NCI-H1694 (cell line): Measurements from ENCODE around the gene MAP3K5.
"Not testable (repeated sequence)": the region's sequence is repeated elsewhere in the genome, so short reads cannot be mapped to it uniquely, and the experiment has no call there.

ENCODE experiments used
- DNase-seq: peaks from one replicate; lab custom pipeline; 2025; lab: John Stamatoyannopoulos, UW

MAP3K5 gene

GRCh38 chr6:136793363-136793762 lies 1.1 kb upstream of the MAP3K5 start:
- DNase-seq = no peak

DNA sequence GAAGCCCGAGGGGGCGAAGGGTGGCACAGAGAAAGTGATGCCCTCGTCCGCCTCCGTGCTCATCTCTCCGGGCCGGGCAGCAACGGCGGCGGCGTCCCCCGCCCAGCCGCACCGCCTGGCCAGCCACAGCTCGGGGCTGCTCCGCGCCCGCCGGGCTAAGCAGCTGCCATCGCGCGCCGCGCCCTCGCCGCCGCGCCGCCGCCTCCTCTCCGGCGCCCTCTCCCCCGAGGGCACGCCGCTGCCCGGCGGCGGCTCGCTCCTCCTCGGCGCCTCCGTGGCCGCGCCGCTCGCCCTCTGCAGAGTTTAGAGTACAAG lies 225 bp downstream of the MAP3K5 start:
- no peak for DNase-seq

- peak; percentile 6 for DNase-seq
Observed at GRCh38 chr6:136791296-136792094, 782 bp downstream of the MAP3K5 start.

DNA sequence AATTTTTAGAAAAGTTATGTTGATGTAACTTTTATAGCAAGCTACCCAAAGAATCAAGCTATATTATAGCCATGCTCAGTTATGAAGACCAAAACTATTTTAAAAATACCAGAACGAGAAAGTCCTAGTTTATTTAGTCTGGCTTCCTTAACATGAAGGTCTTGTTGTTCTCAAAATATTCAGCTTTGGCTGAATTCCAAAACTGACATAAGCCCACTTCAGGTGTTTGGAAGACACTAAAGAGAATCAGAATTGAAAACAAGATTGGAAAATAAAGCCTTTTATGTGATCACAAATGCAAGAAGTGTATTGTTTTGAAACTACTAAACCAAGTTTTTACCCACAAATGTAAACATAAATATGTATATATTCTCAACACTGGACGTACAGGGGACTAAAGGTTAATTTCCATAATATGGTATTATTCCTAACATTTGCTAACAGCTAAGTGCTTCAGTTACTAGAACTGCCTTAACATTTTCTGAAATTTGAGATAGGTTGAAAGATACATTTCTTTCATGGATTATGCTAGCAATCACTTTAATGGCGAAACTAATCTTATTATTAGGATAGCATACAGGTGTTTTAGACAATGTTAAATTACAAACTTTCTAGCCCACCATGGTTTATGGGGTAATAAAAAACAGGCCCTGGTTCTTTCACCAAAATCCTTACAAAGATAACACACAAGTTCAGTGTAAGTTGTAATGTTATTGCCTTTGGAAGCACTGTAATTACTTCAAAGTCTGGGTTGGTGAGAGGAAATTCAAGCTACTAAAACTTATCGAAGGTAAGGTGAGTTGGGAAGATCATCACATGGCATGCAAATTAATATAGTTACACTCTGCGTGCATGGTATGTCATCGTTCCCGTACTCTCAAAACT lies 1.6 kb downstream of the MAP3K5 start:
- DNase-seq = no peak

DNA sequence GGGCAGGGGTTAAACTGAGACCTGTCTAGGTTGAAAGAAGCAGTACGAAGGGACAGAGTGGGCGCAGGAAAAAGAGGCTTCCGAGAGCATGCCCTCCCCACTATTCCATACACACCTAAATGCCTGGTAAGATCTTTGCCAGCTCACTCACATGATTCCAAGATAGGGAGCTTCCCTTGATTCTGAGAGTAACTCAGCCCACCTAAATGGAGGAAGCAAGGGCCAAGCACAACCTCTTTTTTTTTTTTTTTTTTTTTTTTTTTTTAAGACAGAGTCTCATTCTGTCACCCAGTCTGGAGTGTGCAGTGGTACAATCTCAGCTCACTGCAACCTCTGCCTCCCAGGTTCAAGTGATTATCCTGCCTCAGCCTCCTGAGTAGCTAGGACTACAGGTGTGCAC lies 2.8 kb downstream of the MAP3K5 start:
- DNase-seq = not testable (repeated sequence)

DNA sequence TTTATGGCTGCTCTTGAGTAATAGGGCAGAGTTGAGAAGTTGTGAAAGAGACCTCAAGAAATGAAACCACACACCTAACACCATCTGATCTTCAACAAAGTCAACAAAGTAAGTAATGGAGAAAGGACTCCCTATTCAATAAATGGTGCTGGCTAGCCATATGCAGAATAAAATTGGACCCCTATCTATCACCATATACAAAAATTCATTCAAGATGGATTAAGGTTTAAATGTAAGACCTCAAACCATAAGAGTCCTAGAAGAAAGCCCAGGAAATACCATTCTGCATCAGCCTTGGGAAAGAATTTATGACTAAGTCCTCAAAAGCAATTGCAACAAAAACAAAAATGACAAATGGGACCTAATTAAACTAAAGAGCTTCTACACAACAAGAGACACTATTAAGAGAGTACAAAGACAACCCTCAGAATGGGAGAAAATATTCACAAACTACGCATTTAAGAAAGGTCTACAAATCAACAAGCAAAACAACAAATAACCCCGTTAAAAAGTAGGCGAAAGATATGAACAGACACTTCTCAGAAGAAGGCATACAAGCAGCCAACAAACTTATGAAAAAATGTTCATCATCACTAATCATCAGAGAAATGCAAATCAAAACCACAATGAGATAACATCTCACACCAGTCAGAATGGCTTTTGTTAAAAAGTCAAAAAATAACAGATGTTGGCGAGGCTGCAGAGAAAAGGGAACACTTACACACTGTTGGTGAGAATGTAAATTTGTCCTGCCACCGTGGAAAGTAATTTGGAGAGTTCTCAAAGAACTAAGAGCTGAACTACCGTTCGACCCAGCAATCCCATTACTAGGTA lies 4.0 kb downstream of the MAP3K5 start:
- no peak for DNase-seq

- DNase-seq = no peak
Observed at GRCh38 chr6:136787726-136788068, 4.6 kb downstream of the MAP3K5 start.

DNA sequence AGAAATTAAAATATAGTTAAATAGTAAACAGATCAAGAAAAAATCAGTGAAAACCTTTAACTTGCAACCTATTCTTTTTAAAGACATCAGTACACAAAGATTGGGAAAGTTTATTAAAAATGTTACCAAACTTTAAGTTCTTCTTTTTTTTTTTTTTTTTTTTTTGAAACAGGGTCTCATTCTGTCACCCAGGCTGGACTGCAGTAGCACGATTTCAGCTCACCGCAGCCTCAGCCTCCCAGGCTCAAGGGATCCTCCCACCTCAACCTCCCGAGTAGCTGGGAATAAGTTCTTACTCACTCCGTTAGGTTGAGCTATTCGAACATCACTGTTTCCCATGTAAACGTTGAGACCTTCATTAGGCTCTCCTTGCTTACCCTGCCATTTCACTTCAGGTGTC lies 5.6 kb downstream of the MAP3K5 start:
- no peak for DNase-seq

DNA sequence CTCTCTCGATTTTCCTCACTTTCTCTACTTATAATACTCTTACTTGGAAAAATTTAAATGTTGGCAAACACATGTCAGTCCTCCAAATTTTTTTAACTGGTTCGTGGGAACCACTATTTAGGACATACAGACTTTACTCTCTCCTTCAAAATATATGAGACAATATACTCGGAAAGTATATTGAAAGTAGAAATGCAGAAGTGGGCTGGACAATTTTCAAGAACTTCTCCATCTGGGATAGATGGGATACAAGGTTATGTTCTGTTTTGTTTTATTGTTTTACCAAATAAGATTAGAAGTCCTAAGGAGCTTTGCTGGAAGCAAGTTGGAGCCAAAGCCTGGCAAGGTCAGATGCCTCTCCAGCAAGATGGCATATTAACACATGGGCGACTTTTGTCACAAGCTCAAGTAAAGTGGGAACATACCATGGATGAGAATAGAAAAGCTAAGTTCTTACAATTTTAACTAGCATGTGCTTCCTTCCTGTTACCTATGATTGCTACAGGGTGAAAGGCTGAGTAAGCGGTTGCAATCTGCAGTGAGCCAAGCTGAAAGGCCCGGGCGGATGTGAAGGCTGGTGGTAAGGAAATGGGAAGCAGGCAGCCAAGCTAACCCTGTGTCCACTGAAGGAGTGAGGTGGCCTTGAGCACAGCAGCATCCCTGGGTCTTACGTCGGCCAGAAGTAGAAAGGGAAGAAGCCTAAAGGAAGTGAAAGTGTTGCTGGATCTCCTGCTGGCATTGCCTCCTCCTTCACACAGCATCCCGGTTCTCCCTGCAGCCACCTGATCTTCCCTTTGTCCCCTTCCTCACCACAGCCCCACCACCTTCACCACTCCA lies 7.1 kb downstream of the MAP3K5 start:
- no peak for DNase-seq

DNA sequence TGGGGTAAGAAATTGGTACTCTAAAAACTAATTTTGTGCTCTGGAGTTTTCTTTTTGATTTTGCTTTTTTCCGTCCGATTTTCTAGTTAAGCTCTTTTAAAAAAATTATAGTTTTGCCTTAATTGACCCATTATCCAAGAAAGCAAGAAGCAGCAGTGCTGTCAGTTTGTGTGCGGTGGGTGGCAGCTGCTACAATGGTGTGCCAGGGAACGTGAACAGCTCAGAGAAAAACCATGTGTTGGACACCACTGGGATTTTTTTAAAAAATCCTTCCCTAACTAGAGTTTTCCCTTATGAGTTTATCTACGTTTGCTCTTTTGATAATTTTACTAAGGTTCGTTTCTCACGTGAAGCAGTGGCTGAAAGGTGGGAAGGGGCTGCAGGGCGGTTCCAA lies 8.0 kb downstream of the MAP3K5 start:
- no peak for DNase-seq

GRCh38 chr6:136783495-136784270 lies 8.6 kb downstream of the MAP3K5 start:
- no peak for DNase-seq

- no peak for DNase-seq
Observed at GRCh38 chr6:136783021-136783420, 9.3 kb downstream of the MAP3K5 start.

DNA sequence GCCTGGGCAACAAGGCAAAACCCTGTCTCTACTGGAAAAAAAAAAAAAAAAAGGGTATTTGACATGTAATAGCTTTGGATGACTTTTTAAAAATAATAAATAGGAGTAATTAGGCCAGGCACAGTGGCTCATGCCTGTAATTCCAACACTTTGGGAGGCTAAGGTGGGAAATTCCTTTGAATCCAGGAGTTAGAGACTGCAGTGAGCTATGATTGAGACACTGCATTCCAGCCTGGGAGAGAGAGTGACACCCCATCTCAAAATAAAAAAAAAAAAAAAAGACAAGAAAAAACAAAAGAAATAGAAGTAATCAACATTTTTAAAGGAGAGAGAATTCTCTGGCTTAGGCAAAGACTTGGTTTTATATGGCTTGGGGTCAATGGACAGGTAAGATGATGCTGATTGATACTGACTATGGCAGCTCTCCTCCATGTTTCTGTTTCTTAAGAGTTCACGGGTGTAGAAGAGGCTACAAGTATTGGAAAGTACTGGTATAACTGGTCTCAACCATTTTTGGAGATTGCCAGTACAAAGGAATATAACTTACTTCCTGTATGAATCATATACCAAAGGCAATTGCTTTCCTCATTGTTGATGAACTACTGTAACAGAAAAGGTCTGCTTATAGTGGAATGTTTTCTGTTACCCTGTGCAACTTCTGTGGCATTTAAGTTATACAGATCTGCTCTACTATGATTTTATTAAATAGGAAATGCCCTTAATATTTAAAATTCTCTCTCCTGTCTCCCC lies 10.1 kb downstream of the MAP3K5 start:
- no peak for DNase-seq

- no peak for DNase-seq
Observed at GRCh38 chr6:136780972-136781371, 11.3 kb downstream of the MAP3K5 start.

- DNase-seq = no peak
Observed at GRCh38 chr6:136779682-136780081, 12.6 kb downstream of the MAP3K5 start.

GRCh38 chr6:136777651-136778050 lies 14.6 kb downstream of the MAP3K5 start:
- DNase-seq = no peak

DNA sequence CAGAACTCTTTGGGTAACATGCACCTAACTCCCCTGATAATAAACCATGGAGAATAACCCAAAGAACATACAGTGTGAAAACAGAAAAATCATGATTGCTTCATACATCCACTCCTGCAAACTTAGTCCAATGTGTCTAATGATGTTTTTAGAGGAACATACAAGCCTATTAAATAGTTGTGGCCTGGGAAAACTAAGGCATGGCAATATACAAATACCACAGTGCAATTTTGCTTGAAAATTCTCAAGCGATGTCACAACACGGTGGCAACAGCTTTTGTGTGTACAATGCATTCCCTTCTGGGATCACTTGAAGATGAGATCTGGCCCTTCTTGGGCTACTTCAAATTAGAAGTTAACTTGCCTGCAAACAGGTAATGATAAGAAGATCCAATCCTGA lies 16.7 kb downstream of the MAP3K5 start:
- no peak for DNase-seq

DNA sequence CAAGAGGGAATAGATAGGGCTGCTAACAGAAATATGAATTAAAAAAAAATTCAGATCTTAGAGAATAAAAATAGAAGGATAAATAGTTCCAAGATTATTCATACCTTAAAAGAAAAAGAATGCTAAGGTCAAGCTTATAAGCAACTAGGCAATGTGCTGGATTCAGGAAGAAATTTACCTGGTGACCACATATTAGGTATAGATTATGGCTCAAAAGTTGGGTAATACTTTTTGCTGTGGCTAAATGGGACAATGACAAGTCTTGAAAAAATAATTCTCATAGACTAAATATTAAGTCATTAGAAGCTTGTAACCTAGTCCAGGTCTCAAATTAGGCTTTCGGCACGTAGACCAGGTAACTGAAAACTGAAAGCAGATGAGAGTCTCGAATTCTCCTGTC lies 17.2 kb downstream of the MAP3K5 start:
- DNase-seq = no peak

GRCh38 chr6:136774228-136775041 lies 17.8 kb downstream of the MAP3K5 start:
- DNase-seq = no peak

DNA sequence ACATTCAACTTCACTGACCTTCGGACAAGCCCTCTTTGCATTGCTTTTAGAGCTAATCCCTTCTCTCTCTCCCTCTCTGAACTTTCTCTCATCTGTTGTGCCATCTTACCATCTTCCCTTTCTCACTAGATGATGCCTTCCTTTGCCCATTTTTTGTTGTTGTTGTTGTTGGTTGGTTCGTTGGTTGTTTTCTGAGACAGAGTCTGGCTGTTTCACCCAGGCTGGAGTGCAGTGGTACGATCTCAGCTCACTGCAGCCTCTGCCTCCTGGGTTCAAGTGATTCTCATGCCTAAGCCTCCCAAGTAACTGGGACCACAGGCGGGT lies 18.8 kb downstream of the MAP3K5 start:
- no peak for DNase-seq
